ENCODE results near the gene CCL20.

The CCL20 gene

GRCh38 chr2:227855440-227855839 lies 41.8 kb downstream of the CCL20 start:
- TF ChIP-seq MAX (IDR thresholded peaks at IDR 0.05), result no peak
- no peak for TF ChIP-seq CEBPB (IDR thresholded peaks at IDR 0.05)
- TF ChIP-seq ZBTB7A (IDR thresholded peaks at IDR 0.05; ENCODE audit: low read depth), result no peak
- TF ChIP-seq YY1 (IDR thresholded peaks at IDR 0.05; ENCODE audit: low read depth), result no peak
- no peak for TF ChIP-seq RAD21 (IDR thresholded peaks at IDR 0.05; ENCODE audit: low read depth)
- TF ChIP-seq EGR1 (IDR thresholded peaks at IDR 0.05), result no peak
- no peak for TF ChIP-seq REST (IDR thresholded peaks at IDR 0.05; ENCODE audit: low read depth)
- TF ChIP-seq TAF1 (IDR thresholded peaks at IDR 0.05; ENCODE audit: low read depth), result no peak
- no peak for TF ChIP-seq TCF12 (IDR thresholded peaks at IDR 0.05; ENCODE audit: low read depth)
- TF ChIP-seq USF1 (IDR thresholded peaks at IDR 0.05), result no peak
- no peak for TF ChIP-seq TEAD4 (IDR thresholded peaks at IDR 0.05)
- no peak for TF ChIP-seq EP300 (IDR thresholded peaks at IDR 0.05; ENCODE audit: borderline replicate concordance)
- TF ChIP-seq CREB1 (IDR thresholded peaks at IDR 0.05; ENCODE audit: low read depth), result no peak
- no peak for TF ChIP-seq FOXM1 (IDR thresholded peaks at IDR 0.05; ENCODE audit: borderline replicate concordance, low read depth)
- no peak for TF ChIP-seq NFIC (IDR thresholded peaks at IDR 0.05)

GRCh38 chr2:227856697-227857096 lies 43.1 kb downstream of the CCL20 start:
- no peak for TF ChIP-seq TCF12 (IDR thresholded peaks at IDR 0.05; ENCODE audit: low read depth)
- no peak for TF ChIP-seq TAF1 (IDR thresholded peaks at IDR 0.05; ENCODE audit: low read depth)
- no peak for TF ChIP-seq EGR1 (IDR thresholded peaks at IDR 0.05)

GRCh38 chr2:227860221-227860641 lies 46.6 kb downstream of the CCL20 start:
- TF ChIP-seq TAF1 (IDR thresholded peaks at IDR 0.05; ENCODE audit: low read depth) (no peak), REST (IDR thresholded peaks at IDR 0.05; ENCODE audit: low read depth) (no peak), MAX (IDR thresholded peaks at IDR 0.05) (no peak), CREB1 (IDR thresholded peaks at IDR 0.05; ENCODE audit: low read depth) (no peak), EP300 (IDR thresholded peaks at IDR 0.05; ENCODE audit: borderline replicate concordance) (no peak), TEAD4 (IDR thresholded peaks at IDR 0.05) (no peak), EGR1 (IDR thresholded peaks at IDR 0.05) (no peak), YY1 (IDR thresholded peaks at IDR 0.05; ENCODE audit: low read depth) (no peak), FOXM1 (IDR thresholded peaks at IDR 0.05; ENCODE audit: borderline replicate concordance, low read depth) (no peak), RAD21 (IDR thresholded peaks at IDR 0.05; ENCODE audit: low read depth) (no peak), CEBPB (IDR thresholded peaks at IDR 0.05) (no peak)

GRCh38 chr2:227861011-227861410 lies 47.4 kb downstream of the CCL20 start:
- TF ChIP-seq CEBPB (IDR thresholded peaks at IDR 0.05), result no peak
- no peak for TF ChIP-seq EP300 (IDR thresholded peaks at IDR 0.05; ENCODE audit: borderline replicate concordance)
- no peak for TF ChIP-seq MAX (IDR thresholded peaks at IDR 0.05)
- no peak for TF ChIP-seq NFIC (IDR thresholded peaks at IDR 0.05)
- no peak for TF ChIP-seq TEAD4 (IDR thresholded peaks at IDR 0.05)
- TF ChIP-seq TCF12 (IDR thresholded peaks at IDR 0.05; ENCODE audit: low read depth), result no peak
- no peak for TF ChIP-seq USF1 (IDR thresholded peaks at IDR 0.05)
- no peak for TF ChIP-seq EGR1 (IDR thresholded peaks at IDR 0.05)
- no peak for TF ChIP-seq ZBTB7A (IDR thresholded peaks at IDR 0.05; ENCODE audit: low read depth)
- no peak for TF ChIP-seq FOXM1 (IDR thresholded peaks at IDR 0.05; ENCODE audit: borderline replicate concordance, low read depth)
- no peak for TF ChIP-seq YY1 (IDR thresholded peaks at IDR 0.05; ENCODE audit: low read depth)
- no peak for TF ChIP-seq CREB1 (IDR thresholded peaks at IDR 0.05; ENCODE audit: low read depth)
- no peak for TF ChIP-seq REST (IDR thresholded peaks at IDR 0.05; ENCODE audit: low read depth)
- TF ChIP-seq TAF1 (IDR thresholded peaks at IDR 0.05; ENCODE audit: low read depth), result no peak
- no peak for TF ChIP-seq RAD21 (IDR thresholded peaks at IDR 0.05; ENCODE audit: low read depth)
